Kidney (tissue), 14 donors: ENCODE data around the gene KNDC1. TPM values are rescaled to one million over a fixed set of nuclear protein-coding genes. Genes with fewer than 3 reads are reported as not detected.

ENCODE experiments used
- DNase-seq, 5 donors: peaks; one replicate each; pipeline ENCODE4 v3.0.0-alpha.2; 2013 to 2020
- FAIRE-seq: peaks from 2 replicates; lab custom pipeline; 2012; peaks lifted over from hg19 to GRCh38; lab: Jason Lieb, UNC
- H3K27ac ChIP-seq, 2 donors: one replicate each; pipeline ENCODE4 v1.7.0; 2013; ENCODE audit warnings: low read depth in 2 of 2, low read length in 2 of 2, inconsistent platforms in 1 of 2
- H3K27me3 ChIP-seq: one replicate; pipeline ENCODE4 v1.7.1; 2013; ENCODE audit warnings: low read length, inconsistent platforms; ENCODE audit not compliant: control insufficient read depth, insufficient read depth
- H3K36me3 ChIP-seq, 3 donors: one replicate each; pipeline versions ENCODE4 v1.7.0 to v1.7.1; 2013; ENCODE audit warnings: low read length in 3 of 3, control low read depth in 1 of 3, inconsistent platforms in 1 of 3; ENCODE audit not compliant: insufficient read depth in 3 of 3, control insufficient read depth in 2 of 3
- H3K4me1 ChIP-seq, 3 donors: one replicate each; pipeline versions ENCODE4 v1.7.0 to v1.7.1; 2013; ENCODE audit warnings: low read length in 3 of 3, inconsistent platforms in 1 of 3, low read depth in 1 of 3; ENCODE audit not compliant: control insufficient read depth in 2 of 3, insufficient read depth in 2 of 3
- H3K4me3 ChIP-seq, 3 donors: one replicate each; pipeline versions ENCODE4 v1.7.0 to v1.8.1; 2013; ENCODE audit warnings: low read length in 3 of 3, control low read depth in 1 of 3, inconsistent platforms in 1 of 3
- H3K9ac ChIP-seq, 3 donors: one replicate each; pipeline versions ENCODE4 v1.7.0 to v1.7.1; 2013; ENCODE audit warnings: low read length in 3 of 3, control low read depth in 1 of 3, inconsistent platforms in 1 of 3
- H3K9me3 ChIP-seq, 3 donors: one replicate each; pipeline versions ENCODE4 v1.7.0 to v1.7.1; 2013; ENCODE audit warnings: low read length in 3 of 3, control low read depth in 1 of 3, inconsistent platforms in 1 of 3; ENCODE audit not compliant: control insufficient read depth in 2 of 3, insufficient read depth in 1 of 3
- intact Hi-C: fragments of 100-400 bp; cut with DNase I; formaldehyde crosslinking; loops from one replicate; pipeline ENCODE4 v1.11.1; 2022
- polyA plus RNA-seq: library from polyadenylated mRNA; stranded (reverse); fragments of 350-450 nt; fragmentation: Illumina TruSeq; extraction: RNeasy Lipid Tissue Mini Kit (QIAGEN cat#74804); gene quantifications from one replicate; pipeline ENCODE4 v1.2.3, GENCODE V29; 2014; ENCODE audit warnings: low read depth, low replicate concordance; ENCODE audit not compliant: insufficient read depth
- total RNA-seq: library from RNA; stranded (reverse); fragmentation: NEBNext Ultra II Directional; extraction: Animal tissue kit (Norgen Biotek cat#: 25700); gene quantifications from one replicate; pipeline ENCODE4 v1.2.1, GENCODE V29; 2021
- TF ChIP-seq, protein P1 (sequence below): IDR thresholded peaks from 3 replicates; pipeline ENCODE4 v1.5.1; 2012; ENCODE audit warnings: mild to moderate bottlenecking, moderate library complexity, borderline replicate concordance; ENCODE audit not compliant: insufficient read depth; ENCODE audit errors: extremely low read depth
- donor health status: control.
- donor health status: control.
- donor health status: control.
- donor health status: control.
- donor health status: control.
- donor health status: DM: yes; HTN: yes; CAD: no.
- donor health status: Normal renal cell carcinoma (clear cell type).

Gene KNDC1
- total and polyA plus RNA-seq, 2 donors from 2014 or later, result 0.43 to 8.7 TPM

DNA sequence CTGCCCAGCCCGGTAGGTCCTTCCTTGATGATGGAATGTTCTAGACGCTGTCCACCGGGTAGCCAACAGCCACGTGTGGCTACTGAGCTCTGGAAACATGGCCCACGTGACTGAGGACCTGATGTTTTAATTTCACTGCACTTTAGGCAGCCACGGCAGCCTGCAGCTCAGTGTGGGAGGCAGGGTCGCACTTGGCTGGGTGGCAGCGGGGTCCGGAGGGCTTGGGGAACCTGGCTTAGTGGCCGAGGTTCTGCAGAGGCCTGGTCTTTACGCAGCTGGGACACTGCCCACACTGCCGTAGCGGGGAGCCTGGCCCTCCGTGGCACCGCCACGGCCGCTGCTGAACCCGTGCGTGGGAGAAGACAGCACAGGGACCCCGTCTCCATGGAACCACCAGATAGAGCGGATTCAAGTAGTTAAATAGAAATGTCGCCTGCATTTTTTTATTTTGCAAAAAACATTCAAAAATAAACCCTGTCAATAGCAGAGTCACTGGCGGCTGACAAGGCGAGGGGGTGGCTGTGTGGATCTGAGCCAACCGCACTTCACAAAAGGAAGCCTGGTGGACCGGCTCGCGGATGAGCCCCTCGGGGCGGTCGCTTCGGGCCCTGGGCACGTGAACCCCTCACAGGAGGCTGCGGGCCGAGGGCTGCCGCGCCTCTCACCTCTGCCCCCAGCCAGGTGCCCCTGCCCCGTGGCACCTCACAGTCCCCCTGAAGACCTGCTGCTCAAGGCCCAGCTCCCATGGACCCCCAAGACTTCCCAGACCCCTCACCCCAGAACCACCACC, 44.4 kb downstream of the KNDC1 start:
- DNase-seq (peak in 1 of 5 donors; percentile 62), FAIRE-seq (no peak)
- no peaks in the 10 kb centered on the region for H3K4me1 ChIP-seq
- H3K9ac ChIP-seq, result no peak overlapping the region
- no peaks in the 10 kb centered on the region for H3K9me3 ChIP-seq
- intact Hi-C loops, result no loop called here
- TF ChIP-seq, protein P1, sequence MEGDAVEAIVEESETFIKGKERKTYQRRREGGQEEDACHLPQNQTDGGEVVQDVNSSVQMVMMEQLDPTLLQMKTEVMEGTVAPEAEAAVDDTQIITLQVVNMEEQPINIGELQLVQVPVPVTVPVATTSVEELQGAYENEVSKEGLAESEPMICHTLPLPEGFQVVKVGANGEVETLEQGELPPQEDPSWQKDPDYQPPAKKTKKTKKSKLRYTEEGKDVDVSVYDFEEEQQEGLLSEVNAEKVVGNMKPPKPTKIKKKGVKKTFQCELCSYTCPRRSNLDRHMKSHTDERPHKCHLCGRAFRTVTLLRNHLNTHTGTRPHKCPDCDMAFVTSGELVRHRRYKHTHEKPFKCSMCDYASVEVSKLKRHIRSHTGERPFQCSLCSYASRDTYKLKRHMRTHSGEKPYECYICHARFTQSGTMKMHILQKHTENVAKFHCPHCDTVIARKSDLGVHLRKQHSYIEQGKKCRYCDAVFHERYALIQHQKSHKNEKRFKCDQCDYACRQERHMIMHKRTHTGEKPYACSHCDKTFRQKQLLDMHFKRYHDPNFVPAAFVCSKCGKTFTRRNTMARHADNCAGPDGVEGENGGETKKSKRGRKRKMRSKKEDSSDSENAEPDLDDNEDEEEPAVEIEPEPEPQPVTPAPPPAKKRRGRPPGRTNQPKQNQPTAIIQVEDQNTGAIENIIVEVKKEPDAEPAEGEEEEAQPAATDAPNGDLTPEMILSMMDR, result no peak
- no peak overlapping the region for H3K4me3 ChIP-seq
- H3K27ac ChIP-seq, result no peak overlapping the region
- H3K36me3 ChIP-seq, result no peaks in the 10 kb centered on the region
- no peaks in the 10 kb centered on the region for H3K27me3 ChIP-seq

DNA sequence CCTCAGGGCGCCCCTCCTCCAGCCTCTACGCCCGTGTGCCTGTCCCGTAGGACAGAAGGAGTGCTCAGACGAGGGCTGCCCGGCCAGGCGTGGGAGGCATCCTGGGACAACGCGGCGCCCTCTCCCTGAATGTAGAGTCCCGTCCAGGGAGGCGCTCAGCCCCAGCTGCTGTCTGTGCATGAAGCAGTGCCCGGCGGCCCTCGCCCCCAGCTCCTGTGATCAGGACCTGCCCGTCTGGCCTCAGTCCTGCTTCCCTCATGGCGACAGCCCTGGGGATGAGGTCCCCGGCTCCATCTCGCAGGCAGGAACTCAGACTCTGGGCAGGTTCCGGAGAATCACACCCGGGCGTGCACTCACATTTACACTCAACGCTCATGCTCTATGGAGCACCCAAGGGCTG, 45.1 kb downstream of the KNDC1 start:
- Histone ChIP-seq H3K4me3 (no peak overlapping the region), H3K36me3 (no peaks in the 10 kb centered on the region), H3K4me1 (no peaks in the 10 kb centered on the region), H3K27ac (no peak overlapping the region), H3K27me3 (no peaks in the 10 kb centered on the region), H3K9ac (no peak overlapping the region), H3K9me3 (no peaks in the 10 kb centered on the region)
- TF ChIP-seq, protein P1, result no peak
- intact Hi-C loops, result no loop called here
- no peak for FAIRE-seq
- peak in 1 of 5 donors; percentile 75 for DNase-seq

DNA sequence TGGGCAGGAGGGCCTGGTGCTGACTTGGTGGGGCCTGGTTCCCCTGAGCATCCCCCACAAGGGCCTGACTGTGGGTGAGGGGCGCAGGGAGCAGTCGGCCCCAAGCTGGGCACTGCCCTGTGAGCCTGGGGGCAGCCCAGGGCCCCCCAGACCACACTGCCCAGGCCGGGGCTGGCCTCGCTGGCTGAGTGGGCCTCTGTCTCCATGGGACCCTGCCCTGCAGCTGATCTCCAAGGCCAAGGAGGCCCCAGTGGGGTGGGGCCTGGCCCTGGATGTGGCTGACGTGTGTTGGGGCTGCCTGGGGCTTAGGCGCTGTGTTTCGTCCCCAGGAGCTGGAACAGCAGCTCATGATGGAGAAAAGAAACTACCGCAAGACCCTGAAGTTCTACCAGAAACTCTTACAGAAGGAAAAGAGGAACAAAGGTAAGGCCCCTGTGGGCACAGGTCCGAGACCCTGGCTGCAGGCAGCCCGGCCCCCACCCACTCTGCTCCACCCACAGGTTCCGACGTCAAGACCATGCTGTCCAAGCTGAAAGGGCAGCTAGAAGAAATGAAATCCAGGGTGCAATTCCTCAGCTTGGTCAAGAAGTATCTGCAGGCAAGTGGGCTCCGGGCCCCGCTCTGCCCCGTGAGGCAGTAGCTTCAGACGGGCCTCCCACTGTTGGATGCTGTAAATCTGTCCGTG, 46.5 kb downstream of the KNDC1 start:
- TF ChIP-seq, protein P1, result no peak
- Histone ChIP-seq H3K9me3 (no peaks in the 10 kb centered on the region), H3K9ac (no peak overlapping the region), H3K27me3 (no peaks in the 10 kb centered on the region), H3K36me3 (no peaks in the 10 kb centered on the region), H3K4me1 (no peaks in the 10 kb centered on the region), H3K4me3 (no peak overlapping the region), H3K27ac (no peak overlapping the region)
- DNase-seq (peak in 1 of 5 donors; percentile 42), FAIRE-seq (no peak)
- intact Hi-C loops, result no loop called here
